ENCODE results near the gene SERBP1.

The SERBP1 gene

DNA sequence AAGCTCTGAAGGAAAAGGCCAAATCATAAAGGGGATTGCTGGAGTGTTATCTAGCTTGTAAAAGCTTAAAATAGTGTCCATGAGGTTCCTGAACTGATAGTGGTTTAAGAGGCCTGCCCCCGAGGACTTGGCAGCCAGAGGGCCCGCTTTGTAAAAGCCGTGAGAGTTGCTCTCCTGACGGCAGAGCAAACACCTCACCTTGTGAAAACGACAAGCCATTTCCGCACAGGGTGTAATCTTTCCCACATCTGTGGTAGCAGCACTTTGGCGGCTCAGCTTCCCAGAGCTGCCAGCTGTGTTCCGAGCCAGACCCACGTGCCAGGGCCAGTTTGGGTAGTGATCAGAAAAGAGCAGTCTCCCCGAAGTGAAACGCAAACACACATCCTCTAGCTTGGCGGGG is 37.0 kb downstream of the SERBP1 start:
- no peak for DNase-seq (ENCODE audit: extremely low read depth, insufficient read length)
- TF ChIP-seq, protein P1, sequence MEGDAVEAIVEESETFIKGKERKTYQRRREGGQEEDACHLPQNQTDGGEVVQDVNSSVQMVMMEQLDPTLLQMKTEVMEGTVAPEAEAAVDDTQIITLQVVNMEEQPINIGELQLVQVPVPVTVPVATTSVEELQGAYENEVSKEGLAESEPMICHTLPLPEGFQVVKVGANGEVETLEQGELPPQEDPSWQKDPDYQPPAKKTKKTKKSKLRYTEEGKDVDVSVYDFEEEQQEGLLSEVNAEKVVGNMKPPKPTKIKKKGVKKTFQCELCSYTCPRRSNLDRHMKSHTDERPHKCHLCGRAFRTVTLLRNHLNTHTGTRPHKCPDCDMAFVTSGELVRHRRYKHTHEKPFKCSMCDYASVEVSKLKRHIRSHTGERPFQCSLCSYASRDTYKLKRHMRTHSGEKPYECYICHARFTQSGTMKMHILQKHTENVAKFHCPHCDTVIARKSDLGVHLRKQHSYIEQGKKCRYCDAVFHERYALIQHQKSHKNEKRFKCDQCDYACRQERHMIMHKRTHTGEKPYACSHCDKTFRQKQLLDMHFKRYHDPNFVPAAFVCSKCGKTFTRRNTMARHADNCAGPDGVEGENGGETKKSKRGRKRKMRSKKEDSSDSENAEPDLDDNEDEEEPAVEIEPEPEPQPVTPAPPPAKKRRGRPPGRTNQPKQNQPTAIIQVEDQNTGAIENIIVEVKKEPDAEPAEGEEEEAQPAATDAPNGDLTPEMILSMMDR (IDR thresholded peaks at IDR 0.05; ENCODE audit: insufficient read depth, low read length, poor library complexity, severe bottlenecking) = no peak
- Histone ChIP-seq H3K4me3 (replicated peaks; ENCODE audit: low read depth, low read length) (no peak overlapping the region), H3K27me3 (replicated peaks; ENCODE audit: control insufficient read depth, insufficient read depth, low read length) (no peaks in the 10 kb centered on the region), H3K36me3 (ENCODE audit: control insufficient read depth, insufficient read depth, low read length) (peaks cover 3% of the 10 kb centered on the region; the same call in 1 of the 2 replicates)

DNA sequence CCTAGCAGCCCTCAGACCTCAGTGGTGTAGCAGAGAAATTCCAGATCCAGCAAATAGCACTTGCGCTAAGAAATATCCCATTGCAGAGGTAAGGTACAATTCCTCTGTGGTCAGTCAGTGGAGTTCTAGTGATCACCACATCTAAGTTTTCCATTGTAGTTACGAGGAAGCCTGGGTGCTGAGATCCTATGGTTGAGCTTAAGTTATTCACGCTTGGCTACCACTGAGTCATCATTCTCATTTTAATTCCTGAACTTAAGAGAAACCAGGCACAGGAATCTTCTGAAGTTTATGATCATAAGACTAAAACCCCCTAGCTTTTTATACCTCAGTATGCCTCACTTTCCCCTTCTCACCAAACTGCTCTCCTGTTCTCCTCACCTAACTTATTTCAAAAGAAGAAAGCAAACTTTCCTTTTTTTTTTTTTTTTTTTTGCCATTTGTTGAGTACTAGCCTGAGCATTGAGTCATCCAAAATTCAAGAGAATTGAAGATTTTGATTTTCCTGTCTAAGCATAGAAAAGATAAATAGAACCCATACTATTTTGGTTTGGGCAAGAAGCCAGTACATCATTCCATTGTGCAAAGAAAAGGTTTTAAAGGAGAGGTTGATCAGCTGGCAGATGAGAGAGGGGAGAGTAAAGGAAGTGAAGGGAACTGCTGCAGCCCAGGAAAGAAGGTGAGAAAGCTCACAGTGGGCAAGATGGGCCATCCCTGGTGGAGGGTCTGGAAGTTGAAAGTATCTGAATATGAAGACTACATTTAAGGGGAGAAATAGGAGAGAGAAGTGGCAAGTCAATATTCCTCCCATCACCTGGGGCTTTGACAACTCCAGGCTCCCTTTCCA is 39.9 kb downstream of the SERBP1 start:
- TF ChIP-seq, protein P1 (IDR thresholded peaks at IDR 0.05; ENCODE audit: insufficient read depth, low read length, poor library complexity, severe bottlenecking) = no peak
- no peak overlapping the region for H3K4me3 ChIP-seq (replicated peaks; ENCODE audit: low read depth, low read length)
- DNase-seq (ENCODE audit: extremely low read depth, insufficient read length) = no peak
- no peaks in the 10 kb centered on the region for H3K27me3 ChIP-seq (replicated peaks; ENCODE audit: control insufficient read depth, insufficient read depth, low read length)
- no peaks in the 10 kb centered on the region; the same call in 1 of the 2 replicates for H3K36me3 ChIP-seq (ENCODE audit: control insufficient read depth, insufficient read depth, low read length)

DNA sequence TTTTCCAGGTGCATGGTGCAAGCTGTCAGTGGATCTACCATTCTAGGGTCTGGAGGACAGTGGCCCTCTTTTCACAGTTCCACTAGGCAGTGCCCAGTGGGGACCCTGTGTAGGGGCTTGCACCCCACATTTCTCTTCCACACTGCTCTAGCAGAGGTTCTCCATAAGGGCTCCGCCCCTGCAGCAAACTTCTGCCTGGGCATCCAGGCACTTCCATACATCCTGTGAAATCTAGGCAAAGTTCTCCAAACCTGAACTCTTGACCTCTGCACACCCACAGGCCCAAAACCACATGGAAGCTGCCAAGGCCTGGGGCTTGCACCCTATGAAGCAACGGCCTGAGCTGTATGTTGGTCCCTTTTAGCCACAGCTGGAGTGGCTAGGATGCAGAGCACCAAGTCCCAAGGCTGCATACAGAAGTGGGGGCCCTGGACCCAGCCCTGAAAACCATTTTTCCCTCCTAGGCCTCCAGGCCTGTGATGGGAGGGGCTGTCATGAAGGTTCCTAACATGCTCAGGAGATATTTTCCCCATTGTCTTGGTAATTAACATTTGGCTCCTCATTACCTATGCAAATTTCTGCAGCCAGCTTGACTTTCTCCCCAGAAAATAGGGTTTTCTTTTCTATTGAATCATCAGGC is 46.1 kb downstream of the SERBP1 start:
- H3K4me3 ChIP-seq (replicated peaks; ENCODE audit: low read depth, low read length) = no peak overlapping the region
- no peaks in the 10 kb centered on the region for H3K36me3 ChIP-seq (ENCODE audit: control insufficient read depth, insufficient read depth, low read length)

DNA sequence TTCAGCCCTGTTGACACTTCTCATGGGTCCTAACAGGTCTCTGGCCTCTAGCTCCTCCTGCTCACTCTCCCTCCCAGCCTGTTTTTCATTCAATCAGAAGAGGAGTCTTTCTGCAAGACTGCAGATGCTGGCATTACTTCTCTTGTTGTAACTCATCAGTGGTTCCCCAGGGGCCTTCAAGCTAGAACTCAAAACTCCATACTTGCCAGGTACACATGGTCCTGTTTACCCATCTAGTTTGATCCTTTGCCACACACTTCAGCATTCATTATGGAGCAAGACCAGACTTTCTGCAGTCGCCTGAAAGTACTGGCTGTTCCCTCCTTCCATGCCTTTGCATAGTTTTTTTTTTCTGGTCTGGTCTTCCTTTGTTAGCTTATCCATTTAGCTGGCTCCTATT is 47.9 kb downstream of the SERBP1 start:
- no peak overlapping the region for H3K4me3 ChIP-seq (replicated peaks; ENCODE audit: low read depth, low read length)
- H3K27me3 ChIP-seq (replicated peaks; ENCODE audit: control insufficient read depth, insufficient read depth, low read length) = no peaks in the 10 kb centered on the region
- no peak for DNase-seq (ENCODE audit: extremely low read depth, insufficient read length)
- H3K36me3 ChIP-seq (ENCODE audit: control insufficient read depth, insufficient read depth, low read length) = no peaks in the 10 kb centered on the region
- TF ChIP-seq, protein P1 (IDR thresholded peaks at IDR 0.05; ENCODE audit: insufficient read depth, low read length, poor library complexity, severe bottlenecking) = no peak

More for the DNA sequence above, 46.1 kb downstream of the SERBP1 start:
- DNase-seq (ENCODE audit: extremely low read depth, insufficient read length) = no peak
- H3K27me3 ChIP-seq (replicated peaks; ENCODE audit: control insufficient read depth, insufficient read depth, low read length) = no peaks in the 10 kb centered on the region
- TF ChIP-seq, protein P1 (IDR thresholded peaks at IDR 0.05; ENCODE audit: insufficient read depth, low read length, poor library complexity, severe bottlenecking) = no peak

DNA sequence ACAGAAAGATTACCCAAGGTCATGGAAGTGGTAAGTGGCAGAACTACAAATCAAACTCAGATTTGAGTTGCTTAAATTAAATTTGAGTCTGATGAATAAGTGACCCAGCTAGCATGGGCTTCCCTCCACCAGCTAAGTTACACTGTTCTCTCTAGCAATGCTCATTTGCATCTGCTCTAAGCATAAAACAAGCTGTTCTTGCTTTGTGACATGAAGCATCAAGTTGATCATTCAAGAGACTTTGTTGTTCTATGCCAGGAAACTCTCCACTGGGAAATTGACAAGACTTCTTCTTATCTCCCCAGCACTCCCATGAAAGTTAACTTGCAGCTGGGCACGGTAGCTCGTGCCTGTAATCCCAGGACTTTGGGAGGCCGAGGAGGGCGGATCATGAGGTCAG is 49.0 kb downstream of the SERBP1 start:
- Histone ChIP-seq H3K4me3 (replicated peaks; ENCODE audit: low read depth, low read length) (no peak overlapping the region), H3K36me3 (ENCODE audit: control insufficient read depth, insufficient read depth, low read length) (no peaks in the 10 kb centered on the region), H3K27me3 (replicated peaks; ENCODE audit: control insufficient read depth, insufficient read depth, low read length) (no peaks in the 10 kb centered on the region)
- DNase-seq (ENCODE audit: extremely low read depth, insufficient read length) = no peak
- TF ChIP-seq, protein P1 (IDR thresholded peaks at IDR 0.05; ENCODE audit: insufficient read depth, low read length, poor library complexity, severe bottlenecking) = no peak

Measured in GM06990 (cell line).